WTC11 (cell line): ENCODE measurements around the gene PTPRC. TPM values are rescaled to one million over a fixed set of nuclear protein-coding genes. Genes with fewer than 3 reads are reported as not detected.
A peak's percentile ranks its signal among the peaks of the same experiment; 100 is the strongest.

Experiments used
- ATAC-seq: fragments of 200-7000 bp; cut with Tn5 transposase; 2 replicates; pipeline ENCODE4 v1.10.0; 2021; ENCODE audit warnings: mild to moderate bottlenecking, moderate library complexity
- CTCF ChIA-PET: fragments of 300-600 bp; sonication (Branson Sonifier 250); formaldehyde crosslinking; loops from one replicate; lab custom pipeline; 2021; ENCODE audit warnings: antibody characterized with exemption; lab: Charles Lee
- POLR2A ChIA-PET: fragments of 350-600 bp; sonication (Branson Sonifier 250); formaldehyde crosslinking; loops from one replicate; lab custom pipeline; 2021; ENCODE audit warnings: antibody characterized with exemption; lab: Charles Lee
- DNase-seq: peaks from one replicate; pipeline ENCODE4 v3.0.0; 2021; ENCODE audit warnings: low spot score
- H3K27ac Mint-ChIP-seq: 2 replicates; pipeline ENCODE4 v1.8.0; 2021; ENCODE audit warnings: mixed read lengths
- H3K27me3 Mint-ChIP-seq: 2 replicates; pipeline ENCODE4 v1.8.0; 2021; ENCODE audit warnings: low read depth, mild to moderate bottlenecking, moderate library complexity, mixed read lengths
- H3K36me3 Mint-ChIP-seq: 2 replicates; pipeline ENCODE4 v1.8.0; 2021; ENCODE audit warnings: mixed read lengths
- H3K4me1 Mint-ChIP-seq: 2 replicates; pipeline ENCODE4 v1.8.0; 2022; ENCODE audit warnings: mixed read lengths
- H3K4me3 Mint-ChIP-seq: 2 replicates; pipeline ENCODE4 v1.8.0; 2021; ENCODE audit warnings: mild to moderate bottlenecking, moderate library complexity, mixed read lengths
- H3K9me3 Mint-ChIP-seq: 2 replicates; pipeline ENCODE4 v1.8.0; 2021; ENCODE audit warnings: mixed read lengths
- ATF1 ChIP-seq: sonication (generic); formaldehyde crosslinking; IDR thresholded peaks from 2 replicates; pipeline ENCODE4 v1.8.1; 2023; ENCODE audit warnings: mild to moderate bottlenecking, moderate library complexity, missing genetic modification reagents
- CREM ChIP-seq: sonication (generic); formaldehyde crosslinking; IDR thresholded peaks from 2 replicates; pipeline ENCODE4 v1.8.1; 2022; ENCODE audit warnings: mild to moderate bottlenecking, missing genetic modification reagents, moderate library complexity
- GABPB1 ChIP-seq: sonication (generic); formaldehyde crosslinking; IDR thresholded peaks from 2 replicates; pipeline ENCODE4 v1.8.1; 2023; ENCODE audit warnings: mild to moderate bottlenecking, missing genetic modification reagents
- MYBL2 ChIP-seq: sonication (generic); formaldehyde crosslinking; IDR thresholded peaks from 2 replicates; pipeline ENCODE4 v1.8.1; 2023; ENCODE audit warnings: mild to moderate bottlenecking, moderate library complexity, missing genetic modification reagents
- NR3C1 ChIP-seq: sonication (generic); formaldehyde crosslinking; conservative IDR thresholded peaks from 2 replicates; pipeline ENCODE4 v1.8.1; 2023; ENCODE audit warnings: low read depth, mild to moderate bottlenecking, missing genetic modification reagents
- TCF7 ChIP-seq: sonication (generic); formaldehyde crosslinking; IDR thresholded peaks from 2 replicates; pipeline ENCODE4 v1.8.0; 2022; ENCODE audit warnings: mild to moderate bottlenecking, low read depth, missing genetic modification reagents, moderate library complexity
- TEAD4 ChIP-seq: sonication (generic); formaldehyde crosslinking; IDR thresholded peaks from 2 replicates; pipeline ENCODE4 v1.8.0; 2022; ENCODE audit warnings: mild to moderate bottlenecking, missing genetic modification reagents
- ZBTB21 ChIP-seq: sonication (generic); formaldehyde crosslinking; IDR thresholded peaks from 2 replicates; pipeline ENCODE4 v1.8.1; 2023; ENCODE audit warnings: mild to moderate bottlenecking, missing genetic modification reagents, borderline replicate concordance
- ZNF121 ChIP-seq: sonication (generic); formaldehyde crosslinking; IDR thresholded peaks from 2 replicates; pipeline ENCODE4 v1.8.0; 2023; ENCODE audit warnings: missing genetic modification reagents
- ZNF317 ChIP-seq: sonication (generic); formaldehyde crosslinking; IDR thresholded peaks from 2 replicates; pipeline ENCODE4 v1.8.1; 2023; ENCODE audit warnings: low read depth, mild to moderate bottlenecking, moderate library complexity, missing genetic modification reagents, borderline replicate concordance
- ZNF671 ChIP-seq: fragments of 250-450 bp; sonication (Bioruptor Pico); IDR thresholded peaks from 2 replicates; pipeline ENCODE4 v1.8.0; 2021; ENCODE audit warnings: mild to moderate bottlenecking
- total RNA-seq: library from RNA; stranded (reverse); gene quantifications from 3 replicates; pipeline ENCODE4 v1.2.3, GENCODE V29; 2021
- TF ChIP-seq, protein P1 (sequence below): sonication (generic); formaldehyde crosslinking; IDR thresholded peaks from 2 replicates; pipeline ENCODE4 v1.8.1; 2023; ENCODE audit warnings: mild to moderate bottlenecking, missing genetic modification reagents, borderline replicate concordance
- TF ChIP-seq, protein P2 (sequence below): fragments of 250-450 bp; sonication (Bioruptor Pico); IDR thresholded peaks from 2 replicates; pipeline ENCODE4 v1.8.0; 2021; ENCODE audit warnings: mild to moderate bottlenecking
- TF ChIP-seq, protein P3 (sequence below): fragments of 200-600 bp; IDR thresholded peaks from 2 replicates; pipeline ENCODE4 v1.8.0; 2022; ENCODE audit warnings: antibody characterized with exemption
- TF ChIP-seq, protein P4 (sequence below): sonication (generic); formaldehyde crosslinking; IDR thresholded peaks from 2 replicates; pipeline ENCODE4 v1.8.1; 2022; ENCODE audit warnings: low read depth, missing genetic modification reagents, borderline replicate concordance
- TF ChIP-seq, protein P5 (sequence below): sonication (generic); formaldehyde crosslinking; conservative IDR thresholded peaks from 2 replicates; pipeline ENCODE4 v1.8.1; 2023; ENCODE audit warnings: mild to moderate bottlenecking, low read depth, missing genetic modification reagents, moderate library complexity
- TF ChIP-seq, protein P6 (sequence below): sonication (generic); formaldehyde crosslinking; IDR thresholded peaks from 2 replicates; pipeline ENCODE4 v1.8.1; 2023; ENCODE audit warnings: mild to moderate bottlenecking, missing genetic modification reagents

Gene PTPRC
- total RNA-seq, 1 experiment from 2014 or later: 1.4 TPM

DNA sequence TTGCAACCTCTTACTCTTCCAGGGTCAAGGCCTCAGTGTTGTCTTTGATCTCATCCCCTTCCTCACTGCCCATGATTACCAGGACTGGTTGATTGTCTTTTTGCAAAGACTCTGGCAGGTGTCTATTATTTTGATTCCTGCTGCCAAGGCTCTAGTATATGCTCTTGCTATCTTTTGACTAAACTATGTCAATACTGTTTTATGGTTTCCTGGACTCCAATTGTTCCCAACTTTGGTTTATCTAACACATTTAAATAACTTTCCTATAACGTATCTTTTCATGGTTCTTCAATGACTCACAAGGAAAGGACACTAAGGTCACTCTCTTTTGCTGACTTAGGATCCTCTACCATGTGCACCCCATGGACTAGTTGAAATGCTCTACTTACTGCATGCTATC lies 141.5 kb downstream of the PTPRC start (continued):
- TF ChIP-seq, protein P1, sequence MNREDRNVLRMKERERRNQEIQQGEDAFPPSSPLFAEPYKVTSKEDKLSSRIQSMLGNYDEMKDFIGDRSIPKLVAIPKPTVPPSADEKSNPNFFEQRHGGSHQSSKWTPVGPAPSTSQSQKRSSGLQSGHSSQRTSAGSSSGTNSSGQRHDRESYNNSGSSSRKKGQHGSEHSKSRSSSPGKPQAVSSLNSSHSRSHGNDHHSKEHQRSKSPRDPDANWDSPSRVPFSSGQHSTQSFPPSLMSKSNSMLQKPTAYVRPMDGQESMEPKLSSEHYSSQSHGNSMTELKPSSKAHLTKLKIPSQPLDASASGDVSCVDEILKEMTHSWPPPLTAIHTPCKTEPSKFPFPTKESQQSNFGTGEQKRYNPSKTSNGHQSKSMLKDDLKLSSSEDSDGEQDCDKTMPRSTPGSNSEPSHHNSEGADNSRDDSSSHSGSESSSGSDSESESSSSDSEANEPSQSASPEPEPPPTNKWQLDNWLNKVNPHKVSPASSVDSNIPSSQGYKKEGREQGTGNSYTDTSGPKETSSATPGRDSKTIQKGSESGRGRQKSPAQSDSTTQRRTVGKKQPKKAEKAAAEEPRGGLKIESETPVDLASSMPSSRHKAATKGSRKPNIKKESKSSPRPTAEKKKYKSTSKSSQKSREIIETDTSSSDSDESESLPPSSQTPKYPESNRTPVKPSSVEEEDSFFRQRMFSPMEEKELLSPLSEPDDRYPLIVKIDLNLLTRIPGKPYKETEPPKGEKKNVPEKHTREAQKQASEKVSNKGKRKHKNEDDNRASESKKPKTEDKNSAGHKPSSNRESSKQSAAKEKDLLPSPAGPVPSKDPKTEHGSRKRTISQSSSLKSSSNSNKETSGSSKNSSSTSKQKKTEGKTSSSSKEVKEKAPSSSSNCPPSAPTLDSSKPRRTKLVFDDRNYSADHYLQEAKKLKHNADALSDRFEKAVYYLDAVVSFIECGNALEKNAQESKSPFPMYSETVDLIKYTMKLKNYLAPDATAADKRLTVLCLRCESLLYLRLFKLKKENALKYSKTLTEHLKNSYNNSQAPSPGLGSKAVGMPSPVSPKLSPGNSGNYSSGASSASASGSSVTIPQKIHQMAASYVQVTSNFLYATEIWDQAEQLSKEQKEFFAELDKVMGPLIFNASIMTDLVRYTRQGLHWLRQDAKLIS: no peak
- TF ChIP-seq, protein P2, sequence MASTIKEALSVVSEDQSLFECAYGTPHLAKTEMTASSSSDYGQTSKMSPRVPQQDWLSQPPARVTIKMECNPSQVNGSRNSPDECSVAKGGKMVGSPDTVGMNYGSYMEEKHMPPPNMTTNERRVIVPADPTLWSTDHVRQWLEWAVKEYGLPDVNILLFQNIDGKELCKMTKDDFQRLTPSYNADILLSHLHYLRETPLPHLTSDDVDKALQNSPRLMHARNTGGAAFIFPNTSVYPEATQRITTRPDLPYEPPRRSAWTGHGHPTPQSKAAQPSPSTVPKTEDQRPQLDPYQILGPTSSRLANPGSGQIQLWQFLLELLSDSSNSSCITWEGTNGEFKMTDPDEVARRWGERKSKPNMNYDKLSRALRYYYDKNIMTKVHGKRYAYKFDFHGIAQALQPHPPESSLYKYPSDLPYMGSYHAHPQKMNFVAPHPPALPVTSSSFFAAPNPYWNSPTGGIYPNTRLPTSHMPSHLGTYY (CRISPR knock-in tag): no peak
- no peak for TF ChIP-seq ZNF121 (CRISPR knock-in tag)

DNA sequence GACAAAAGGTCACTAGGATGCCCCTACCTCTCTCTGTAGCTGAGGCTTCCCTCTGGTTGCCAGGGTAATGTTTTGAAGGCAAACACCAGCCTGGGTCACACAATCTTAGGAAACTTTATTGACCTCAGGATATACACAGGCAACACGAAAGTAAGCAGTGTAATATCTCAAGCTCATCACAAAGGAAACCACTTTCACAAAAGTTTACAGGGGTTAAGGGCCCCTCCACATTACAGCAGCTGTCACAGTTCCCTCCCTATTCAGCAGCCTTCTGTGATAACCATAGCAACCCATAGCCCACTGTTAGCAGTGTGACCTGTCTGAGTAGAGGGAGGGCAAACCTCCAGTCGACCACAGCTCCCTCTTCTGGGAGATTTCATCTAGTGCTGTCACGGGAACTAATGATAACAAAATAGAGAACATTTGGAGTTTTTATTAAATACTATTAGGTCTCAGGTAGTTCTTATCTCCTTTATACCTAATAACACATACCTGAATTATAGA lies 149.8 kb downstream of the PTPRC start:
- no peaks in the 10 kb centered on the region for H3K36me3 Mint-ChIP-seq
- no peak overlapping the region for H3K27ac Mint-ChIP-seq
- H3K27me3 Mint-ChIP-seq: no peaks in the 10 kb centered on the region
- ChIA-PET POLR2A (no interaction called here), CTCF (interaction anchor here (0.7 to 2.2 kb wide), 23 partner anchors 10 to 675 kb away, joined by 3 to 14 read pairs (median 3); no protein-coding TSS in a partner anchor)
- peaks cover 8% of the 10 kb centered on the region; the same call in 1 of the 2 replicates for H3K9me3 Mint-ChIP-seq
- DNase-seq: peak; percentile 65
- TF ChIP-seq, protein P3, sequence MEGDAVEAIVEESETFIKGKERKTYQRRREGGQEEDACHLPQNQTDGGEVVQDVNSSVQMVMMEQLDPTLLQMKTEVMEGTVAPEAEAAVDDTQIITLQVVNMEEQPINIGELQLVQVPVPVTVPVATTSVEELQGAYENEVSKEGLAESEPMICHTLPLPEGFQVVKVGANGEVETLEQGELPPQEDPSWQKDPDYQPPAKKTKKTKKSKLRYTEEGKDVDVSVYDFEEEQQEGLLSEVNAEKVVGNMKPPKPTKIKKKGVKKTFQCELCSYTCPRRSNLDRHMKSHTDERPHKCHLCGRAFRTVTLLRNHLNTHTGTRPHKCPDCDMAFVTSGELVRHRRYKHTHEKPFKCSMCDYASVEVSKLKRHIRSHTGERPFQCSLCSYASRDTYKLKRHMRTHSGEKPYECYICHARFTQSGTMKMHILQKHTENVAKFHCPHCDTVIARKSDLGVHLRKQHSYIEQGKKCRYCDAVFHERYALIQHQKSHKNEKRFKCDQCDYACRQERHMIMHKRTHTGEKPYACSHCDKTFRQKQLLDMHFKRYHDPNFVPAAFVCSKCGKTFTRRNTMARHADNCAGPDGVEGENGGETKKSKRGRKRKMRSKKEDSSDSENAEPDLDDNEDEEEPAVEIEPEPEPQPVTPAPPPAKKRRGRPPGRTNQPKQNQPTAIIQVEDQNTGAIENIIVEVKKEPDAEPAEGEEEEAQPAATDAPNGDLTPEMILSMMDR: peak; percentile 31; the same call in 1 of the 2 replicates
- TF ChIP-seq, protein P4, sequence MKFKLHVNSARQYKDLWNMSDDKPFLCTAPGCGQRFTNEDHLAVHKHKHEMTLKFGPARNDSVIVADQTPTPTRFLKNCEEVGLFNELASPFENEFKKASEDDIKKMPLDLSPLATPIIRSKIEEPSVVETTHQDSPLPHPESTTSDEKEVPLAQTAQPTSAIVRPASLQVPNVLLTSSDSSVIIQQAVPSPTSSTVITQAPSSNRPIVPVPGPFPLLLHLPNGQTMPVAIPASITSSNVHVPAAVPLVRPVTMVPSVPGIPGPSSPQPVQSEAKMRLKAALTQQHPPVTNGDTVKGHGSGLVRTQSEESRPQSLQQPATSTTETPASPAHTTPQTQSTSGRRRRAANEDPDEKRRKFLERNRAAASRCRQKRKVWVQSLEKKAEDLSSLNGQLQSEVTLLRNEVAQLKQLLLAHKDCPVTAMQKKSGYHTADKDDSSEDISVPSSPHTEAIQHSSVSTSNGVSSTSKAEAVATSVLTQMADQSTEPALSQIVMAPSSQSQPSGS (CRISPR knock-in tag): no peak
- TF ChIP-seq MYBL2 (CRISPR knock-in tag) (no peak), GABPB1 (CRISPR knock-in tag) (no peak), CREM (CRISPR knock-in tag) (no peak), NR3C1 (no peak), TCF7 (no peak)
- no peak overlapping the region for H3K4me3 Mint-ChIP-seq
- peak; percentile 100 for ATAC-seq
- peaks cover 21% of the 10 kb centered on the region for H3K4me1 Mint-ChIP-seq

DNA sequence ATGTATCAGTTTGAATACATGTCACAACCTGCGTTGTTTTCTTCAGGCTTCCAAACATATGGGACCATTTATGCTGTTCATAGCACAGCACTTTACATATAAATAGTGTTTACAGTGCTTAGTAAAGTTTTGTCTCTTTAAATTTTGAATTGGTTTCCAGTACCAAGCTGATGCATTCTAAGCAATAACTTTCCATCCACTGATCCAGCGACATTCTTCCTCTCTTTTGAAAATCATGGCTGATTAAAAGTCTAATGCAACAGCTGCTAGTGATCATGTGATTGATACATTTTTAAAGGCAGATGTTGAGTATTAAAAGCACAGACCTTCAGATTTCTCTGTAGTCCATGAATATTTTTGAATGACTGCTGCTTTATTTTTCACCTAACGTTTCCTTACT lies 154.9 kb downstream of the PTPRC start:
- no peak for ATAC-seq
- POLR2A ChIA-PET: no interaction called here
- Mint-ChIP-seq H3K9me3 (peaks cover 33% of the 10 kb centered on the region), H3K36me3 (peaks cover 24% of the 10 kb centered on the region), H3K27ac (no peak overlapping the region), H3K4me1 (peaks cover 14% of the 10 kb centered on the region), H3K4me3 (no peak overlapping the region), H3K27me3 (no peaks in the 10 kb centered on the region)
- TF ChIP-seq NR3C1: no peak
- no peak for TF ChIP-seq ZNF317 (CRISPR knock-in tag)
- no peak for TF ChIP-seq ZBTB21
- TF ChIP-seq CREM (CRISPR knock-in tag): no peak
- no peak for TF ChIP-seq ZNF671 (CRISPR knock-in tag)
- TF ChIP-seq, protein P5, sequence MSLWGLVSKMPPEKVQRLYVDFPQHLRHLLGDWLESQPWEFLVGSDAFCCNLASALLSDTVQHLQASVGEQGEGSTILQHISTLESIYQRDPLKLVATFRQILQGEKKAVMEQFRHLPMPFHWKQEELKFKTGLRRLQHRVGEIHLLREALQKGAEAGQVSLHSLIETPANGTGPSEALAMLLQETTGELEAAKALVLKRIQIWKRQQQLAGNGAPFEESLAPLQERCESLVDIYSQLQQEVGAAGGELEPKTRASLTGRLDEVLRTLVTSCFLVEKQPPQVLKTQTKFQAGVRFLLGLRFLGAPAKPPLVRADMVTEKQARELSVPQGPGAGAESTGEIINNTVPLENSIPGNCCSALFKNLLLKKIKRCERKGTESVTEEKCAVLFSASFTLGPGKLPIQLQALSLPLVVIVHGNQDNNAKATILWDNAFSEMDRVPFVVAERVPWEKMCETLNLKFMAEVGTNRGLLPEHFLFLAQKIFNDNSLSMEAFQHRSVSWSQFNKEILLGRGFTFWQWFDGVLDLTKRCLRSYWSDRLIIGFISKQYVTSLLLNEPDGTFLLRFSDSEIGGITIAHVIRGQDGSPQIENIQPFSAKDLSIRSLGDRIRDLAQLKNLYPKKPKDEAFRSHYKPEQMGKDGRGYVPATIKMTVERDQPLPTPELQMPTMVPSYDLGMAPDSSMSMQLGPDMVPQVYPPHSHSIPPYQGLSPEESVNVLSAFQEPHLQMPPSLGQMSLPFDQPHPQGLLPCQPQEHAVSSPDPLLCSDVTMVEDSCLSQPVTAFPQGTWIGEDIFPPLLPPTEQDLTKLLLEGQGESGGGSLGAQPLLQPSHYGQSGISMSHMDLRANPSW (CRISPR knock-in tag): no peak
- no peak for TF ChIP-seq TEAD4 (CRISPR knock-in tag)
- TF ChIP-seq, protein P6, sequence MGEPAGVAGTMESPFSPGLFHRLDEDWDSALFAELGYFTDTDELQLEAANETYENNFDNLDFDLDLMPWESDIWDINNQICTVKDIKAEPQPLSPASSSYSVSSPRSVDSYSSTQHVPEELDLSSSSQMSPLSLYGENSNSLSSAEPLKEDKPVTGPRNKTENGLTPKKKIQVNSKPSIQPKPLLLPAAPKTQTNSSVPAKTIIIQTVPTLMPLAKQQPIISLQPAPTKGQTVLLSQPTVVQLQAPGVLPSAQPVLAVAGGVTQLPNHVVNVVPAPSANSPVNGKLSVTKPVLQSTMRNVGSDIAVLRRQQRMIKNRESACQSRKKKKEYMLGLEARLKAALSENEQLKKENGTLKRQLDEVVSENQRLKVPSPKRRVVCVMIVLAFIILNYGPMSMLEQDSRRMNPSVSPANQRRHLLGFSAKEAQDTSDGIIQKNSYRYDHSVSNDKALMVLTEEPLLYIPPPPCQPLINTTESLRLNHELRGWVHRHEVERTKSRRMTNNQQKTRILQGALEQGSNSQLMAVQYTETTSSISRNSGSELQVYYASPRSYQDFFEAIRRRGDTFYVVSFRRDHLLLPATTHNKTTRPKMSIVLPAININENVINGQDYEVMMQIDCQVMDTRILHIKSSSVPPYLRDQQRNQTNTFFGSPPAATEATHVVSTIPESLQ (CRISPR knock-in tag): no peak
- TF ChIP-seq, protein P4 (CRISPR knock-in tag): no peak
- no peak for TF ChIP-seq ATF1 (CRISPR knock-in tag)
- DNase-seq: no peak
- CTCF ChIA-PET: no interaction called here
